Liver (tissue), 9 donors: Measurements from ENCODE around the gene ADM2. TPM values are rescaled to one million over a fixed set of nuclear protein-coding genes. Genes with fewer than 3 reads are reported as not detected.
A peak's percentile ranks its signal among the peaks of the same experiment; 100 is the strongest.

Experiments
- DNase-seq: peaks from one replicate; pipeline ENCODE4 v3.0.0-alpha.2; 2017; ENCODE audit warnings: low spot score
- H3K27ac ChIP-seq, 2 donors: one replicate each; pipeline ENCODE4 v1.7.0; 2013; ENCODE audit warnings: inconsistent platforms in 2 of 2, low read length in 2 of 2, control low read depth in 1 of 2, low read depth in 1 of 2, mild to moderate bottlenecking in 1 of 2
- H3K27me3 ChIP-seq, 4 donors: one replicate each; pipeline versions ENCODE4 v1.6.1 to v1.7.0; 2013; ENCODE audit warnings: low read length in 3 of 4, inconsistent platforms in 1 of 4, mild to moderate bottlenecking in 1 of 4, moderate library complexity in 1 of 4; ENCODE audit not compliant: control insufficient read depth in 4 of 4, insufficient read depth in 4 of 4
- H3K36me3 ChIP-seq, 4 donors: one replicate each; pipeline versions ENCODE4 v1.6.1 to v1.7.0; 2013; ENCODE audit warnings: low read length in 3 of 4, mild to moderate bottlenecking in 3 of 4, low read depth in 1 of 4, moderate library complexity in 1 of 4; ENCODE audit not compliant: control insufficient read depth in 4 of 4, insufficient read depth in 3 of 4
- H3K4me1 ChIP-seq, 4 donors: one replicate each; pipeline versions ENCODE4 v1.6.1 to v1.7.0; 2013; ENCODE audit warnings: low read length in 3 of 4, mild to moderate bottlenecking in 3 of 4, moderate library complexity in 1 of 4; ENCODE audit not compliant: control insufficient read depth in 4 of 4, insufficient read depth in 4 of 4
- H3K4me3 ChIP-seq, 3 donors: one replicate each; pipeline versions ENCODE4 v1.6.1 to v1.7.0; 2013; ENCODE audit warnings: low read length in 3 of 3, control low read depth in 1 of 3, low read depth in 1 of 3, mild to moderate bottlenecking in 1 of 3
- H3K9ac ChIP-seq, 2 donors: one replicate each; pipeline ENCODE4 v1.7.0; 2013; ENCODE audit warnings: low read length in 2 of 2, mild to moderate bottlenecking in 2 of 2, moderate library complexity in 2 of 2, control low read depth in 1 of 2, low read depth in 1 of 2
- H3K9me3 ChIP-seq, 4 donors: one replicate each; pipeline versions ENCODE4 v1.6.1 to v1.7.0; 2013; ENCODE audit warnings: low read length in 3 of 4; ENCODE audit not compliant: control insufficient read depth in 4 of 4
- ATF3 ChIP-seq: IDR thresholded peaks from 2 replicates; pipeline ENCODE4 v1.6.1; 2016; ENCODE audit warnings: antibody characterized with exemption
- CTCF ChIP-seq: fragments of 150-350 bp; IDR thresholded peaks from 2 replicates; pipeline ENCODE4 v1.5.1; 2017; ENCODE audit warnings: improper control_type of control experiment, low read depth, low read length; ENCODE audit not compliant: missing input control
- EGR1 ChIP-seq, 2 donors: IDR thresholded peaks; 2 replicates each; pipeline ENCODE4 v1.6.1; 2016 to 2018; ENCODE audit warnings: antibody characterized with exemption in 2 of 2, low read depth in 2 of 2
- FOXA1 ChIP-seq: IDR thresholded peaks from 2 replicates; pipeline ENCODE4 v1.6.1; 2016; ENCODE audit warnings: antibody characterized with exemption
- FOXA2 ChIP-seq: IDR thresholded peaks from 2 replicates; pipeline ENCODE4 v1.6.1; 2016; ENCODE audit warnings: antibody characterized with exemption
- GABPA ChIP-seq, 2 donors: IDR thresholded peaks in 1 of 2; conservative IDR thresholded peaks in 1 of 2; 2 replicates each; pipeline ENCODE4 v1.6.1; 2016; ENCODE audit warnings: antibody characterized with exemption in 2 of 2, mild to moderate bottlenecking in 1 of 2, moderate library complexity in 1 of 2
- HNF4A ChIP-seq, 2 donors: conservative IDR thresholded peaks; 2 replicates each; pipeline ENCODE4 v1.6.1; 2016; ENCODE audit warnings: antibody characterized with exemption in 2 of 2, mild to moderate bottlenecking in 2 of 2
- HNF4G ChIP-seq: IDR thresholded peaks from 2 replicates; pipeline ENCODE4 v1.6.1; 2016; ENCODE audit warnings: antibody characterized with exemption
- JUND ChIP-seq, 2 donors: IDR thresholded peaks; 2 replicates each; pipeline ENCODE4 v1.6.1; 2016; ENCODE audit warnings: antibody characterized with exemption in 2 of 2
- MAX ChIP-seq: IDR thresholded peaks from 2 replicates; pipeline ENCODE4 v1.6.1; 2016; ENCODE audit warnings: antibody characterized with exemption
- NR2F2 ChIP-seq: IDR thresholded peaks from 2 replicates; pipeline ENCODE4 v1.6.1; 2016; ENCODE audit warnings: antibody characterized with exemption
- RAD21 ChIP-seq, 2 donors: IDR thresholded peaks; 2 replicates each; pipeline ENCODE4 v1.6.1; 2016; ENCODE audit warnings: antibody characterized with exemption in 2 of 2, mild to moderate bottlenecking in 2 of 2
- RXRA ChIP-seq, 2 donors: IDR thresholded peaks; 2 replicates each; pipeline ENCODE4 v1.6.1; 2017 to 2018; ENCODE audit warnings: antibody characterized with exemption in 2 of 2, mild to moderate bottlenecking in 1 of 2
- SP1 ChIP-seq: IDR thresholded peaks from 2 replicates; pipeline ENCODE4 v1.6.1; 2018; ENCODE audit warnings: antibody characterized with exemption, mild to moderate bottlenecking
- TAF1 ChIP-seq: conservative IDR thresholded peaks from 2 replicates; pipeline ENCODE4 v1.6.1; 2016; ENCODE audit warnings: antibody characterized with exemption, mild to moderate bottlenecking
- YY1 ChIP-seq: IDR thresholded peaks from 2 replicates; pipeline ENCODE4 v1.6.1; 2016; ENCODE audit warnings: antibody characterized with exemption, mild to moderate bottlenecking
- ZBTB33 ChIP-seq: IDR thresholded peaks from 2 replicates; pipeline ENCODE4 v1.6.1; 2016; ENCODE audit warnings: antibody characterized with exemption
- WGBS: extraction: QIAGEN DNeasy Blood & Tissue Kit; methylation state at CpG from one replicate; pipeline ENCODE4 v1.1.7; 2013; 5-methylcytosine and 5-hydroxymethylcytosine counted together
- polyA plus RNA-seq, 2 donors: library from polyadenylated mRNA; stranded (reverse) in 1 of 2; unstranded in 1 of 2; fragments of 200-250 nt in 1 of 2; fragments of >200 nt in 1 of 2; fragmentation: Nextera tagmentation in 1 of 2; extraction: Ambion mirVana in 1 of 2; gene quantifications; one replicate each; pipeline versions ENCODE4 v1.2.1 to v1.2.3, GENCODE V29; 2013 to 2015
- total RNA-seq, 2 donors: library from RNA; depleted of rRNA; stranded (reverse); fragments of >200 nt; gene quantifications; one replicate each; pipeline ENCODE4 v1.2.3, GENCODE V29; 2014
- donor health status: healthy.
- donor health status: healthy.
- donor health status: healthy.
- donor health status: healthy.
- donor health status: healthy.

Gene ADM2
- total and polyA plus RNA-seq, 4 donors = 0.79 to 2.8 (median 1.3) TPM

- no peak for TF ChIP-seq CTCF
- no peak for TF ChIP-seq FOXA1
- TF ChIP-seq MAX = no peak
- TF ChIP-seq ATF3 = no peak
- no peak for TF ChIP-seq RAD21 (IDR thresholded peaks at IDR 0.05)
- no peak for TF ChIP-seq RXRA (IDR thresholded peaks at IDR 0.05)
- TF ChIP-seq YY1 = no peak
- no peak for TF ChIP-seq ZBTB33
- no peak for TF ChIP-seq NR2F2
- TF ChIP-seq TAF1 = no peak
- no peak for TF ChIP-seq GABPA (IDR thresholded peaks at IDR 0.05 in 1 of 2, conservative IDR thresholded peaks at IDR 0.05 in 1 of 2)
- 93% methylated on average over 16 of the region's 16 CpGs for WGBS
- Histone ChIP-seq H3K27ac (no peak overlapping the region), H3K4me1 (peaks cover 10 to 47% (median 23%) of the 10 kb centered on the region in 4 donors), H3K27me3 (no peaks in the 10 kb centered on the region), H3K9ac (no peak overlapping the region), H3K9me3 (no peaks in the 10 kb centered on the region), H3K4me3 (no peak overlapping the region), H3K36me3 (peaks cover 9 to 42% (median 15%) of the 10 kb centered on the region in 4 donors)
- DNase-seq = no peak
Measured at GRCh38 chr22:50523458-50523805, 42.1 kb downstream of the ADM2 start.

- Histone ChIP-seq H3K36me3 (peaks cover 9 to 36% (median 14%) of the 10 kb centered on the region in 4 donors), H3K9ac (peak overlapping the region in 1 of 2 donors; percentile 24), H3K4me3 (peak overlapping the region in 2 of 3 donors; percentile 40 to 74), H3K4me1 (peaks cover 11 to 51% (median 25%) of the 10 kb centered on the region in 4 donors), H3K9me3 (no peaks in the 10 kb centered on the region), H3K27me3 (no peaks in the 10 kb centered on the region), H3K27ac (no peak overlapping the region)
- no peak for DNase-seq
- TF ChIP-seq HNF4A (conservative IDR thresholded peaks at IDR 0.05) (no peak), EGR1 (IDR thresholded peaks at IDR 0.05; ENCODE audit: low read depth in 2 of 2) (no peak), HNF4G (no peak), SP1 (no peak), GABPA (IDR thresholded peaks at IDR 0.05 in 1 of 2, conservative IDR thresholded peaks at IDR 0.05 in 1 of 2) (no peak), FOXA2 (no peak), TAF1 (no peak), FOXA1 (no peak), JUND (IDR thresholded peaks at IDR 0.05) (no peak), CTCF (no peak), ATF3 (no peak)
- 76% methylated on average over 25 of the region's 25 CpGs for WGBS
Measured at GRCh38 chr22:50523806-50524675, 42.7 kb downstream of the ADM2 start.
